GM19351 (cell line): Measurements from ENCODE around the gene ZSWIM5.
"Not testable (repeated sequence)": the region's sequence is repeated elsewhere in the genome, so short reads cannot be mapped to it uniquely, and the experiment has no call there.

Source experiments
- ATAC-seq: cut with Tn5 transposase; IDR thresholded peaks from one replicate; pipeline ENCODE4 v1.9.1; 2021; ENCODE audit warnings: mild to moderate bottlenecking, moderate library complexity; ENCODE audit not compliant: unreplicated experiment

ZSWIM5 gene

DNA sequence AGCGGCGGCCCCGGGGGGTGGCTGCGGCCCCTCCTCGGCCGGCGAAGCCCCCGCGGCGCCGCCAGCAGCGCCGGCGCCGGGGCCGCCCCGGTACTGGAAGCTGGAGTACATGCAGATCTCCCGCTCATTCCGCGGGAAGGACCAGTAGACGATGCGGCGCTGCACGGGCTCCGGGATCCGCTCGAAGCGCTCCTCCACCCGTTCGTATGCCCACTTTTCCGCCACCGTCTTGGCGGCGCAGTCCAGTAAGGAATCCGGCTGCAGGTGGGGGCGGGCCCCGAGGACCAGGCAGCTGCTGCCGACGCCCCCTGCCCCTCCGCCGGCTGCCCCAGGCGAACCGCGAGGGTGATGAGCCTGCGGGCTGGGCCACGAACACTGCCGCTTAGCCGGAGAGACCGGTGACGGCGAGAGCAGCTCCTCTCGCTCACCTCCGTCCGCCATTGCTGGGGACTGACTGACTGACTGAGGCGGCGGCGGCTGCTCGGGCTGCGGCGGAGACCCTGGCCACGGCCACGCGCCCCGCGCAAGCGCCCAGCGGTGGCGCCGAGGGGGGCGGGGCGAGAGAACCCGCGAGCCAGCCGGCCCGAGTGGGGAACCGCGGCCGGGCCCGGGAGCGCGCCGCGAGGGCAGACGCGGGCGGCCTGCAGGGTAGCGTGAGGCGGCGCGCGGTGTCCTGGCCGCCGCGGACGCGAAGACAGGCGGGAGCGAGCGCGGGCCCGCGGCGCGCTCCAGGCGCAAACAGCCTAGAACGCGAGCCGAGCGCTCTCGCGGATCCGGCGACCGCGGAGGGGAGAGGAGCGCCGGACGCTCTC, at the start of gene ZSWIM5:
TSS of gene ZSWIM5 (minus strand) at position 696 of the 812 bp plus-strand sequence. CDS start at position 441, 255 bp downstream.
- peak; percentile 86 for ATAC-seq

DNA sequence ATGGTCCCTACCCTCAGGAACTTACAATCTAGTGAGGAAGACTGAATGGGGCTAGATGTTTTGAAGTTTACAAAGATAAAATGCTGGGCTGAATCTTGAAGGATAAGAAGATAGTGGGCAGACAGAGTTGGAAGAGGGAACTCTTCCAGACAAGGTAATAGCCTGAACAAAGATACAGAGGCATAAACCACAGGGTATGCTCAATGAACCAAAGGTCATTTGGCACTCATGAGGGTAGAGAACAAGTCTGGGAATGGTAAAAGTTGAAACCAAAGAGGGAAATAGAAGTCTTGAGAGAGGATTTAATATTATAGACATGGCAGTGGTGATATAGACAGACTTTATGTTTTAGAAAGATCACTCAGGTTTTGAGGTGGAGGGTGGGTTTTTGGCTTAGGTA, 48.1 kb upstream of the ZSWIM5 start:
- ATAC-seq: no peak

DNA sequence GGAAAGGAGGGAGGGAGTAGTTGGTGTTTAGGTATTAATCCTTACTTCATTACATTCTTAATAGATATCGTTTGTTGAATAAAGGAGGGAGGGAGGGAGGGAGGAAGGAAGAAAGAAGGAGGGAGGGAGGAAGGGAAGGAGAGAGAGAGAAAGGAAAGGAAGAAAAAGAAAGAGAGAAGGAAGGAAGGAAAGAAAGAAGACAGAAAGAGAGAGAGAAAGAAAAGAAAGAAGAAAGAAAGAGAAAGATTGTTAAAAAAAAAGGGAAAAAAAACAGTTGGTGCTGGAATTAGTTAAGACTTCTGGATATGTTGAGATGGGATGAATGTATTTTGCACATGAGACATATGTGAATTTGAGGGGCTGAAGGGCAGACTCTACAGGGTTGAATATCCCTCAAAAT, 44.1 kb upstream of the ZSWIM5 start:
- ATAC-seq: no peak

DNA sequence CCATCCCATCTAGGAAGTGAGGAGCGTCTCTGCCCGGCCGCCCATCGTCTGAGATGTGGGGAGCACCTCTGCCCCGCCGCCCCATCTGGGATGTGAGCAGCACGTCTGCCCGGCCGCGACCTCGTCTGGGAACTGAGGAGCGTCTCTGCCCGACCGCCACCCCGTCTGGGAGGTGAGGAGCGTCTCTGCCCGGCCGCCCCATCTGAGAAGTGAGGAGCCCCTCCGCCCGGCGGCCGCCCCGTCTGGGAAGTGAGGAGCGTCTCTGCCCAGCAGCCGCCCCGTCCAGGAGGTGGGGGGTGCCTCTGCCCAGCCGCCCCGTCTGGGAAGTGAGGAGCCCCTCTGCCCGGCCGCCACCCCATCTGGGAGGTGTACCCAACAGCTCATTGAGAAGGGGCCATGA, 41.6 kb upstream of the ZSWIM5 start:
- ATAC-seq: not testable (repeated sequence)

DNA sequence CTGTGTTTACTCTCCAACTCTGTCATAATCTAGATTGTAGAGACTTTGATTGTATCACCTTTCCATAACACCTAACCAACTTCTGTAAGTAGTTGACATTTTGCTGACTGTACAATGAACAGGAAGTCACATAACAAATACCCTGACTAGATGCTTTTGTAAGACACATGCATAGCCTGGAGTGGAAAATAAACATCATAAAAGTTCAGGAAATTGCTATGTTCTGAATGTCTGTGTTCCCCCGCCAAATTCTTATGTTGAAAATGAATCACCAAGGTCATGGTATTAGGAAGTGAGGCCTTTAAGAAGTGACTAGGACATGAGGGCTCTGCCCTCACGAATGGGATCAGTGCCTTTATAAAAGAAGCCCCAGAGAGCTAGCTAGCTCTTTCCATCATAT, 40.4 kb upstream of the ZSWIM5 start:
- ATAC-seq: no peak

DNA sequence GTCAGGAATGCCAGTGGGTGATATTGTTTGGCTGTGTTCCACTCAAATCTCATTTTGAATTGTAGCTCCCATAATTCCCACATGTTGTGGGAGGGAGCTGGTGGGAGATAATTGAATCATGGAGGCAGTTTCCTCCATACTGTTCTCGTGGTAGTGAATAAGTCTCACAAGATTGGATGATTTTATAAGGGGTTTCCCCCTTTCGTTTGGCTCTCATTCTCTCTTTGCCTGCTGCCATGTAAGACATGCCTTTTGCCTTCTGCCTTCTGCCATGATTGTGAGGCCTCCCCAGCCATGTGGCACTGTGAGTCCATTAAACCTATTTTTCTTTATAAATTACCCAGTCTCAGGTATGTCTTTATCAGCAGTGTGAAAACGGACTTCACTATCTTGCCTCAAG, 40.0 kb upstream of the ZSWIM5 start:
- ATAC-seq: not testable (repeated sequence)

DNA sequence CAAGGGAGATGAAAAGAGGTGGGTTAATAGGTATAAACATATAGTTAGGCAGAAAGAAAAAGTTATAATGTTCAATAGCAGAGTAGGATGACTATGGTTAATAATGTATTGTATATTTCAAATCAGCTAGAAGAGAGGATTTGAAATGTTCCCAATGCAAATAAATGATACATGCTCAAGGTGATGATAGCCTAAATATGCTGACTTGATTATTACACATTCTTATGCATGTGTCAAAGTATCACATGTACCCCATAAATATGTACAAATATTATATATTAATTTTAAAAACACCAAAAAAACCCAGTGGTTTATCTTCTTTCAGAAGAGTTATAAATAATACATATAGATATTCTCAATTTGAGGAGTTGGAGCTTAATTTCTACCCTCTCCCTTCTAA, 38.3 kb upstream of the ZSWIM5 start:
- ATAC-seq: no peak

DNA sequence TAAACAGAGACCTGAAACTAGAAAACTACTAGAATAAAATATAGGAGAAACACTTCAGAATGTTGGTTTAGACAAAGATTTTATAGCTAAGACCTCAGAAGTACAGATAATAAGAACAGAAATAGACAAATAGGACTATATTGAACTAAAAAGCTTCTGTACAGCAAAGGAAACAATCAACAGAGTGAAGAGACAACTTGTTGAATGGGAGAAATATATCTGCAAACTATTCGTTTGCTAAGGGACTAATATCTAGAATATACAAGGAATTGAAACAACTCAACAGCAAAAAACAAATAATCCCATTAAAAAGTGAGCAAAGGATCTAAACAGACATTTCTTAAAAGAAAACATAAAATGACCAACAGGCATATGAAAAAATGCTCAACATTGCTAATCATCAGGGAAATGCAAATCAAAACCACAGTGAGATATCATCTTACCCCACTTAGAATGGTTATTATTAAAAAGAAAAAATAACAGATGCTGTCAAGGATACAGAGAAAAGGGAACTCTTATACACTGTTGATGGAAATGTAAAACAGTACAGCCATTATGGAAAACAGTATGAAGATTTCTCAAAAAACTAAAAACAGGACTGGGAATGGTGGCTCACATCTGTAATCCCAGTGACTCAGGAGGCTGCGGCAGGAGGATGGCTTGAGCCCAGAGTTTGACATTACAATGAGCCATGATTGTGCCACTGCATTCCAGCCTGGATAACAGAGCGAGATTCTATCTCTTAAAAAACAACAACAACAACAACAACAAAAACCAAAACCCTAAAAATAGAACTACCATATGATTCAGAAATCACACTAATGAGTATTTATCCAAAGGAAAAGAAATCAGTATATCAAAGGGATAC, 37.3 kb upstream of the ZSWIM5 start:
- no peak for ATAC-seq

DNA sequence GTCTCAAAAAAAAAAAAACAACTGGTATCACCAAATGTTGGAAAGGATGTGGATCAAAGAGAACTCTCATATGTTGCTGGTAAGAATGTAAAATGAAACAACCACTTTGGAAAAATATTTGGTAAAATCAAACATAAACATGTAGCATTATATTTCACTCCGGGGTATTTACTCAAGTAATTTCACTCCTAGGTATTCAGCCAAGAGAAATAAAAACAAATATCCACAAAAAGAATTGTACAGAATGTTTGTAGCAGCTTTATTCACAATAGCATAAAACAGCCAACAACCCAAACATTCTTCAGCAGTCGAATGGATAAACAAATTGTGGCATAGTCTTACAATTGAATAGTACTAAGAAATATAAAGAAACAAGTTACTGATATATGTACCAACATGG, 32.4 kb upstream of the ZSWIM5 start:
- no peak for ATAC-seq

DNA sequence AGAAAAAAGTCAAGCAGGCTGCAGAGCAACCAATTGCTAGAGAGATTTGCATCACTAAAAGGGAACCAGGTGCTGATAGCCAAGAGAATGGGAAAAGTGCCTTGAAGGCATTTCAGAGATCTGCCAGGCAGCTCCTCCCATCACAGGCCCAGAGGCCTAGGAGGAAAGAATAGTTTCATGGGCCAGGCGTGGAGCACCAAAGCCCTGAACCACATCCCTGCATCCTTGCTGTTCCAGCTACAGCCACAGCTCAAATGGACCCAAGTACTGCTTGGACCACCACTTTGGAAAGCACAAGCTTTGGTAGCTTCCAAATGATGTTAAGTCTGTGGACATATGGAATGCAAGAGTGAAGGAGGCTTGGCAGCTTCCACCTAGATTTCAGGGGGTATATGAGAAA, 29.7 kb upstream of the ZSWIM5 start:
- ATAC-seq: no peak

DNA sequence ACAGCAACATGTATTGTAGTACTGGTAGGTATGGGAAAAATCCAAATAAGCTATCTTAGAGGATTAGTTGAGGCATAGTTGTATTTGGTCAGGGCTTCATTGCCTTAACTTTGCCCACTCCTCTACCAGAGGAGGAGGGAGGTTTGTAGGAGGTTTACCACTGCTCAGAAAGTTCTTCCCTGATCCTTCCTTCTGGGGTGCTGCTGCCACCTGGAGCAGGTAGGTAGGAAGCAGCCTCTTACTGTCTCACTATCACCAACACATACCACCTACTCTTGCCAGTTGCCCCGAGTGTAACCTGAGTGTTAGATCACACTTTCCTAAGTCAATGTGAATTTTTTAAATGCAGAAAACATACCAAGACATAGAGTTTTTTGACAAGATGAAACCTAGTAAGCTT, 24.1 kb upstream of the ZSWIM5 start:
- no peak for ATAC-seq

DNA sequence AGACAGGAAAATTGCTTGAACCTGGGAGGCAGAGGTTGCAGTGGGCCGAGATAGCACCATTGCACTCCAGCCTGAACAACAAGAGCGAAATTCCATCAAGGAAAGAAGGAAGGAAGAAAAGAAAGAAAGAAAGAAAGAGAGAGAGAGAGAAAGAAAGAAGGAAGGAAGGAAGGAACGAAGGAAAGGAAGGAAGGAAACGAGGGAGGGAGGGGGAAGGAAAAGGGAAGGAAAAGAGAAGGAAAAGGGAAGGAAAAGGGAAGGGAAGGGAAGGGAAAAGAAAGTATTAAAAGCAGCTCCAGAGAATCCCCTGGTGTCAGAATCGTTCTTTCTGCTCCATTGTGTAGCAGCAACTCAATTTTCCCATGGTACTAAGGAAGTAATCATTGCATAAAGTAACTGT, 19.2 kb upstream of the ZSWIM5 start:
- ATAC-seq: no peak

DNA sequence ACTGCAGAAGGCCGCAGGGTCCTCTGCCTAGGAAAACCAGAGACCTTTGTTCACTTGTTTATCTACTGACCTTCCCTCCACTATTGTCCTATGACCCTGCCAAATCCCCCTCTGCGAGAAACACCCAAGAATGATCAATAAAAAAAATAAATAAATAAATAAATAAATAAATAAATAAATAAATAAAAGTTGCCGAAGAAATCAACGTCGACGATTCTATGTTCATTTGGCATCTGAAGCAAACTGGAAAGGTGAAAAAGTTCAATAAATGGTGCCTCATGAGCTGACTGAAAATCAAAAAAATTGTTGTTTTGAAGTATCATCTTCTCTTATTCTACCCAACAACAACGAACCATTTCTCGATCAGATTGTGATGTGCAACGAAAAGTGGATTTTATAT, 17.3 kb upstream of the ZSWIM5 start:
- not testable (repeated sequence) for ATAC-seq

DNA sequence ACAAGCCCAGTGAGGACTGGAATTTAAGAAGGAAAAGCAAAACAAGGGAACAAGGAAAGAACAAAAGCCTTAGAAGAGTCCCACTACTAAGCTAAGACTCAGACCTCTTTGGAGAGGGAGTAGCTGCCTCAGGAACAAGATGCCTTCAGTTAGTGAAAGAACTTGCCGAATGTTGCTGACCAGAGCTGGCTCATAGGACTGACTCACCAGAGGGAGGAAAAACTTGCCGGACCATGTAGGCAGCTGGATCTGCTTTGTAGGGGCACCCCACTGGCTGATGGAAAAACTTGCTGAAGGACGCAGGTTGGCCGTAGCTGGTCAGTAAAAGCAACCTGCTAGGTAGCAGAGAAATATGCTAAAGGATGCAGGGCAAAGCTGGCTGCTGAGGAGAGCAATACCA, 15.3 kb upstream of the ZSWIM5 start:
- no peak for ATAC-seq

DNA sequence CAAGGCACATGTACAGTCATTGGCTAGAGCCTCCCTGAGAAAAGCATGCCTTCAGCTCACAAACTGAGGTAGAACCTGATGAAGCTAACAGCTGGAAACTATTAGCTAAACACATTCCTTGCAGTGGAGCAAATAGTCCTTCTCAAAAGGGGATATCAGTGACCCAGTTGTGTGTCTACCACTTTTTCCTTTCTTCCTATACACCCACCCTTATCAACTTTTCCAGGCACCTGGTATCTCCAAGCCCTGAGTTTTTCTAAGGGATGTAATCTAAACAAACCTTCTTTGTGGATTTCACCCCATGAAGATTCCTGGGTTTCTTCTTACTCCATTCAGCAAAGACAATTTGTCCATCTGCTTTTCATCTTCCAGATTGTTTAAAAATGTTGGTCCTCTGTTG, 10.5 kb upstream of the ZSWIM5 start:
- ATAC-seq: no peak

DNA sequence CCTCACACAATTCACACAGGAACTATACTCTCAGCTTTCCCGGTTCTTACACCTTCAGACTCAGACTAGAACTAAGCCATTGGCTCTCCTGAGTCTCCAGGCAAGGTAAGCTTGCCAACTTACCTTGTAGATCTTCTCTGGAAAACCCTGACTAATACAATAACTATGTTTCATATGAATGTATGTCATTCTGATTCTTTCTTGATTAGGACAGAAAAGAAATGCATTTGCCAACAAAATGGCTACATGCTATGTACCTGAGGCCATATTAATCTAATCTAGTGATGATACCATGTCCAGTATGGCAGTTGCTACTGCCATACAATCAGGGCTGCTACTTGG, 9.8 kb upstream of the ZSWIM5 start:
- ATAC-seq: no peak

DNA sequence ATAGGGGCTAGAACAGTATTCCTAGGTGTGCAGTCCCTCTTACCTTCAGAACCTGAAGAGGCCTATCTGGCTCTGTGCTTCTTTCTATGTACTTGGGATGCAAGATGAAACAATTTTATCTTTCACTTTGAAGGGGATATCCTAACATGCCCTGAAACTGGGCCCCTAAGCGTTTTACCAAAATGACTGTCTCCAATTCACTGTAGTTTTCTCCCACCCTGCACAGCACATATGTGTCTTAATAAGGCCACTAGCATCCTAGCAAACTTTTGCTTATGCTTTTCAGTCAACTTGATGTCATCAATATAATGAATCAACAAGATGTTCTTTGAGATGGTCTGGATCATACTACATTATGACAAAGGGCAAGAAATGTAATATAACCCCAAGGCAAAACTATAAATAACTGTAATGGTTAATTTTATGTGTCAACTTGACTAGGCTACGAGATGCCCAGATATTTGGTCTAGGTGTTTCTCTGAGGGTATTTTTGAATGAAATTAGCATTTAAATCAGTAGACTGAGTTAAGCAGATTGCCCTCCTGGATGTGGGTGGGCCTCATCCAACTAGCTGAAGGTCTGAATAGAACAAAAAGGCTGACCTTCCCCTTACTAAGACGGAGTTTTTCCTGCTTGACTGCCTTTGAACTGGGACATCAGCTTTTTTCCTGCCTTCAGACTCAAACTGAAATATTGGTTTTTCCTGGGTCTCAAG, 9.2 kb upstream of the ZSWIM5 start:
- no peak for ATAC-seq

DNA sequence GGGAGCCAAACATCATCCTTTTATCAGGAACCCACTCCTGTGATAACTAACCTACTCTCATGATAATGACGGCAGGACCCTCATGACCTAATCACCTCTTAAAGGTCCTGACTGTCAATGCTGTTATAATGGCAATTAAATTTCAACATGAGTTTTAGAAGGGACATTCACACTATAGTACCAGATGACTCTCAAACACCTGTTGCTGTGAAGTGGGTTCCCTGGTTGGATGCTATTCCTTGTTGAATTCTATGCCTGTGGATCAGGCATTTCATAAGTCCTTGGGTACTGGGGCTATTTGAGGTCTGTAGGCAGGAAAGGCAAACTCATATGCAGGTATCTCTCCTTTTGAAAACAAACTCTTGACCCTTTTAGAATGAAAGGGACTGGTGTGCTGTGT, 7.5 kb upstream of the ZSWIM5 start:
- no peak for ATAC-seq

DNA sequence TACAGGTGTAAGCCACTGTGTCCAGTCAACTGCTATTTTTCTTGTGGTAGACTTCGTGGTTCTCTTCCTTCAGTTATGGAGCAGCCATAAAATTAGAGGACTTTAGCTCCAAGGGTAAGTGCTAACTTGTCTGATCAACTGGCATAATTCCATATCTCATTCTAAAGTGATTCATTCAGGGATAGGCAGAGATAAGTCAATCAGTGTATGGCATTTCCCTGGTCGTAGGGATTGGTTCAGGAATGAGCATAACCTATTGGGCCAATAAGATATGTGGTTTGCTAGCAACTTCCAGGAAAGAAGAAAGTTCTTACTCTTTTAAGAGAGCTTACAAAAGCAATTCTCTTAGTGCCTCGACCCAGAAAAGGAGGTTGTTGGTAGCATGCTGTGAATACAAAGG, 4.7 kb upstream of the ZSWIM5 start:
- no peak for ATAC-seq

DNA sequence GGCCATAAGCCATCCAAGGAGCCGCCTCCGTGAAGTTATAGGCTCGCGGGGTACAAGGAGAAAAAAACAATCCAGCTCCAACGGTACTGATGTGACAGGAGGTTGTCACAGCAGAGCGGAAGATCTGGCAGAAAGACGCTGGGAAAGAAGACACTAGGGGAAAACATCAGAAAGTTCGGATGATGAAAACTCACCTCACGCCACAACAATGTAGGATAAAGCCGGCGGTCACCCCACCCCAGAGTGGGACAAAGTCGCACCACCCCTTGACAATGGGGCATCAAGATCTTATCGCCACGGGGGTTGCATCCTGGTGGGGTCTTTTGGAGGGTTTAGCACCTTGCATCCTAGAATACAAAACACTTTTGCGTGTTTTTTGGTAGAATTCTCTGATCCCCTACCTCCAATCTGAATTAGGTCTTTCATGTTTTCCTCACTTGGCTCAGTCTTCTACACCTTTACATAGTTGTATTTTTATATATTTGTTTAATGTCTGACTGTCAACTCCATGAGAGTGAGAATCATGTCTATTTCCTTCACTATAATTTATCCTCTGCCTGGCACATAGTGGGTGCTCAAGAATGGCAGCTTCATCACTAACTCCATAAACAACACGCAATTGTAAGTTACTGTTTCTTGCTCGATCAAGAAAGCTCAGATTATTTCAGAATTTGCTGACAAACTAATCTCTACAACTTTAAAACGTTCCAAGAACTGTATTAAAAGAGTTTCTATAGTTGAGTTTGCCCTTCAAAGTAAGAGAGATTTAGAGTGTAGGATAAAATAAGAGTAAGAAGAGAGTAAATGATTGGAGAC, 611 bp upstream of the ZSWIM5 start:
- ATAC-seq: no peak
